Breast epithelium (tissue), 4 donors: ENCODE results near the gene TSNAXIP1. TPM values are rescaled to one million over a fixed set of nuclear protein-coding genes. Genes with fewer than 3 reads are reported as not detected.
A peak's percentile ranks its signal among the peaks of the same experiment; 100 is the strongest.

Experiments
- DNase-seq, 2 donors: peaks; one replicate each; pipeline ENCODE4 v3.0.0-alpha.2; 2019; ENCODE audit warnings: low spot score in 2 of 2
- H3K27ac ChIP-seq, 2 donors: fragments of 200-600 bp; sonication (generic) in 1 of 2; one replicate each; pipeline ENCODE4 v1.5.1; 2016 to 2019; ENCODE audit warnings: mild to moderate bottlenecking in 1 of 2
- H3K27me3 ChIP-seq, 2 donors: fragments of 200-600 bp; sonication (generic) in 1 of 2; one replicate each; pipeline versions ENCODE4 v1.5.1 to v1.6.0; 2017 to 2019; ENCODE audit warnings: control low read depth in 1 of 2, mild to moderate bottlenecking in 1 of 2
- H3K36me3 ChIP-seq: fragments of 200-600 bp; one replicate; pipeline ENCODE4 v1.5.1; 2019
- H3K4me1 ChIP-seq, 2 donors: fragments of 200-600 bp; sonication (generic); one replicate each; pipeline ENCODE4 v1.5.1; 2016 to 2019; ENCODE audit warnings: control low read depth in 1 of 2
- H3K4me3 ChIP-seq, 3 donors: fragments of 200-600 bp; sonication (generic); 1 replicate in 2 of 3; 2 replicates in 1 of 3; pipeline ENCODE4 v1.5.1; 2016 to 2019; ENCODE audit warnings: mild to moderate bottlenecking in 3 of 3, moderate library complexity in 2 of 3
- H3K9me3 ChIP-seq, 2 donors: fragments of 200-600 bp; sonication (generic) in 1 of 2; one replicate each; pipeline ENCODE4 v1.5.1; 2016 to 2019; ENCODE audit warnings: control low read depth in 1 of 2
- POLR2A ChIP-seq: fragments of 450-650 bp; IDR thresholded peaks from one replicate; pipeline ENCODE4 v1.6.1; 2016; ENCODE audit warnings: antibody characterized with exemption, mild to moderate bottlenecking, moderate library complexity
- POLR2AphosphoS5 ChIP-seq, 3 donors: sonication (generic); formaldehyde crosslinking; IDR thresholded peaks; one replicate each; pipeline ENCODE4 v1.6.1; 2017; ENCODE audit warnings: antibody characterized with exemption in 3 of 3
- intact Hi-C: fragments of 100-400 bp; cut with DNase I; formaldehyde crosslinking; loops from one replicate; pipeline ENCODE4 v1.15.1; 2023; ENCODE audit warnings: low total_unique reads
- total RNA-seq, 3 donors: library from RNA; depleted of rRNA; stranded (reverse); fragments of >200 nt; gene quantifications; one replicate each; pipeline ENCODE4 v1.1.0, GENCODE V29; 2016
- TF ChIP-seq, protein P1 (sequence below), 3 donors: fragments of 450-650 bp; IDR thresholded peaks; one replicate each; pipeline ENCODE4 v1.5.1; 2016 to 2017; ENCODE audit warnings: antibody characterized with exemption in 3 of 3, mild to moderate bottlenecking in 3 of 3, moderate library complexity in 3 of 3

Gene TSNAXIP1
- total RNA-seq, 3 donors from 2014 or later = 1.1 to 4.2 (median 3.9) TPM

DNA sequence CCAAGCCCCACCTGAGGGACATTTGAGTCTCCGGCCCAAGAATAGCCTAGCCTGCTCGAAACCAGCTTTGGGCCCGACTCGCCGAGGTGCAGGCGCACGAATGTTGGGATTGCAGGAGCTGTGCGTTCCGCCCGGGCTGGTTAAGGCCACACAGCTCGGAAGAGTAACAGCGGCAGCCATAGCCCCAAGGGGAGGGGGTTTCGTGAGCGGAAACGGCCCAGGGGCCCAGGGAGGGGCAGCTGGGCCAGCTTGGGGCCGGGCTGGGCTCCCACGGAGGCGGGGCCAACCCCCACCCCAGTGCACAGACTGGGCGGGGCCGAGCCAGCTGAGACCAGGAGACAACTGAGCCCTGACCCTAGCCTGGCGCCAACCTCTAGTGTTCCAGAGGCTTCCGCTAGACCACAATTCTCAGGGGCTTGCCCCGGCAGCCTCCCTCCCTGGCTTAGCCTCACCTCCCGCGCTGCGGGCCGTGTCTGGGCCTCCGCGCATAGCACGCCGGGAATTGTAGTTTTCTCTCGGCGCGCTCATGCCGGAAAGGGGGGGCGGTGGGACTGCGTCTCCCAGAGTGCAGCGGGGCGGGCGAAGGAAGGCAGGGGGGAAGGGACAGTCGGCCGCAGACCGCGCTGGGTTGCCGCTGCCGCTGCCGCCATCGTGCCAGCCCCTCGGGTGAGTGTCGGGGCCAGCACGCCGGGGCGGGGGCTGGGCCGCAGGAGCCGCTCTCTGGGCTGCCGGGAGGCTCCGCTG lies 39.8 kb downstream of the TSNAXIP1 start, which contains the start of gene NUTF2:
NUTF2 (plus strand) TSS at position 614 of the 744 bp plus-strand sequence. CDS start 18,198 bp downstream, outside the sequence.
- Histone ChIP-seq H3K27ac (peak within 1 kb of the TSS; percentile 92 to 94), H3K27me3 (no peaks in the 10 kb centered on the region), H3K4me1 (peaks cover 18 to 31% of the 10 kb centered on the region in 2 donors), H3K36me3 (no peaks in the 10 kb centered on the region), H3K4me3 (peak within 1 kb of the TSS; percentile 91 to 98 (median 95)), H3K9me3 (no peaks in the 10 kb centered on the region)
- DNase-seq = peak; percentile 92 to 94
- intact Hi-C loops = no loop called here
- TF ChIP-seq, protein P1, sequence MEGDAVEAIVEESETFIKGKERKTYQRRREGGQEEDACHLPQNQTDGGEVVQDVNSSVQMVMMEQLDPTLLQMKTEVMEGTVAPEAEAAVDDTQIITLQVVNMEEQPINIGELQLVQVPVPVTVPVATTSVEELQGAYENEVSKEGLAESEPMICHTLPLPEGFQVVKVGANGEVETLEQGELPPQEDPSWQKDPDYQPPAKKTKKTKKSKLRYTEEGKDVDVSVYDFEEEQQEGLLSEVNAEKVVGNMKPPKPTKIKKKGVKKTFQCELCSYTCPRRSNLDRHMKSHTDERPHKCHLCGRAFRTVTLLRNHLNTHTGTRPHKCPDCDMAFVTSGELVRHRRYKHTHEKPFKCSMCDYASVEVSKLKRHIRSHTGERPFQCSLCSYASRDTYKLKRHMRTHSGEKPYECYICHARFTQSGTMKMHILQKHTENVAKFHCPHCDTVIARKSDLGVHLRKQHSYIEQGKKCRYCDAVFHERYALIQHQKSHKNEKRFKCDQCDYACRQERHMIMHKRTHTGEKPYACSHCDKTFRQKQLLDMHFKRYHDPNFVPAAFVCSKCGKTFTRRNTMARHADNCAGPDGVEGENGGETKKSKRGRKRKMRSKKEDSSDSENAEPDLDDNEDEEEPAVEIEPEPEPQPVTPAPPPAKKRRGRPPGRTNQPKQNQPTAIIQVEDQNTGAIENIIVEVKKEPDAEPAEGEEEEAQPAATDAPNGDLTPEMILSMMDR (IDR thresholded peaks at IDR 0.05) = peak in 1 of 3 donors; percentile 10
- TF ChIP-seq POLR2AphosphoS5 (IDR thresholded peaks at IDR 0.05) (peak; percentile 82 to 86 (median 85)), POLR2A (peak; percentile 66)

DNA sequence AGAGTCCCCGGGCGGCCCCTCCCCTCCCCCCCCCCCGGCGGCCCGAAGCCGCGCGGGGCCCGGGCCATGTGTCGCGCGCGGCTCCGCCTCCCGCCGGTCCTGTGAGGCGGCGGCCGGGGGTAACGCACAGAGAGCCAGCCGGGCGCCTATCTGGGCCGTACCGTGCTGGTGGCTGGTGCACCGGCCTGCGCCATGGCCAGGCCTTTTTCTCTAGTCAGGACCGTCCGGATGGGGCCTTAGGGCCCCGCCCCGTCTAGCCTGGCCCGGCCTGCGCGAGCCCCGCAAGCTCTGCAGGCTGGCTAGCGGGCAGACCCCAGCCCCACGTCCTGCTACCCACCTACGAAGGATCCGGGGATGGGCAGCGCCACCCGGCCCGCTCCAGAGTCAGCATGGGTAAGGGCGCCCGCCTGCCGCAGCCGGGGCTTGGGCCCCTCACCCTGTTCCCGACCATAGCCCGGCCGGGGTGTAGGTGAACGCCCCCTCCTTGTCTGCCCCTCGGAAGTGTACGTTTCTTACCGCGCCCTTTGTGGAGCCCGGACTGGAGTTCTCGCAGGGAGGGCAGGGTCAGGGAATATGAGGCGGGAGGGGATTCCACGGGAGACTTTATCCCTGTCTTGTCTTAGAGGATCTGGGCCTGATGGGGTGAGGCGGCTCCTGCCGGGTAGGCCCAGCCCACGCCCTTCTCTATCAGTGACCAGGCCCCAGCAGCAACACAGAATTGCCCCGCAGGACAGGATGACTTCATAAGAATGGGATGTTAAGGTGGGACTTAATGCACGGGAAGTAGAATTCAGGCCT lies 40.6 kb downstream of the TSNAXIP1 start, which contains the start of gene CENPT:
CENPT (minus strand) TSS at position 630 of the 798 bp plus-strand sequence. CDS start 13,834 bp downstream, outside the sequence.
- Histone ChIP-seq H3K27ac (peak within 1 kb of the TSS; percentile 92 to 94), H3K9me3 (no peaks in the 10 kb centered on the region), H3K27me3 (no peaks in the 10 kb centered on the region), H3K4me1 (peaks cover 16 to 31% of the 10 kb centered on the region in 2 donors), H3K4me3 (peak within 1 kb of the TSS; percentile 91 to 98 (median 95)), H3K36me3 (no peaks in the 10 kb centered on the region)
- TF ChIP-seq, protein P1 (IDR thresholded peaks at IDR 0.05) = no peak
- TF ChIP-seq POLR2AphosphoS5 (IDR thresholded peaks at IDR 0.05) (no peak), POLR2A (no peak)
- DNase-seq = peak in 1 of 2 donors; percentile 41
- intact Hi-C loops = no loop called here

DNA sequence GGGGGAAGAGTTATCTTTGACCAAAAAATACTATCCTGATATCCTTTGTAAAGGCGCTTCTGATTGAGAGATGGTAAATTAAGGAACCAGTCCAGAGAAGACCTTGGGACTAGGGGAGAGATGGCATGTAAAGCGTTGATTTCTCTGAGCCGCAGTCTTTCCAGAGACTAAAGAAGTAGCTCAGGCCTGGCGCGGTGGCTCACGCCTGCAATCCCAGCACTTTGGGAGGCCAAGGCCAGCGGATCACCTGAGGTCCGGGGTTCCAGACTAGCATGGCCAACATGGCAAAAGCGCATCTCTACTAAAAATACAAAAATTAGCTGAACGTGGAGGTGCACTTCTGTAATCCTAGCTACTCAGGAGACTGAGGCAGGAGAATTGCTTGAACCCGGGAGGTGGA lies 41.4 kb downstream of the TSNAXIP1 start:
- H3K27me3 ChIP-seq = no peaks in the 10 kb centered on the region
- H3K4me3 ChIP-seq = peak overlapping the region; percentile 91 to 98 (median 95)
- TF ChIP-seq POLR2A (no peak), POLR2AphosphoS5 (IDR thresholded peaks at IDR 0.05) (no peak)
- TF ChIP-seq, protein P1 (IDR thresholded peaks at IDR 0.05) = no peak
- no peaks in the 10 kb centered on the region for H3K9me3 ChIP-seq
- H3K27ac ChIP-seq = peak overlapping the region in 1 of 2 donors; percentile 92
- DNase-seq = no peak
- H3K36me3 ChIP-seq = no peaks in the 10 kb centered on the region
- intact Hi-C loops = no loop called here
- peaks cover 16 to 29% of the 10 kb centered on the region in 2 donors for H3K4me1 ChIP-seq

DNA sequence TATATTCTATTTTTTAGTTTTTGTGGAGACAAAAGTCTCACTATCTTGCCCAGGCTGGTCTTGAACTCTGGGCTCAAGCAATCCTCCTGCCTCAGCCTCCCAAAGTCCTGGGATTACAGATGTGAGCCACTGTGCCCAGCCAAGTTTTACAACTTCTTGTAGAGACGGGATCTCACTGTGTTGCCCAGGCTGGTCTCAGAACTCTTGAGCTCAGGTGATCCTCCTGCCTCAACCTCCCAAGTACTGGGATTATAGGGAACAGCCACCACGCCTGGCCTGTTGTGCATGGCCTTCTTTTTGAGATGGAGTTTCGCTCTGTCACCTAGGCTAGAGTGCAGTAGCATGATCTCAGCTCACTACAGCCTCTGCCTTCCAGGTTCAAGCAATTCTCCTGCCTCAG lies 47.0 kb downstream of the TSNAXIP1 start:
- Histone ChIP-seq H3K9me3 (no peaks in the 10 kb centered on the region), H3K4me3 (no peak overlapping the region), H3K36me3 (no peaks in the 10 kb centered on the region), H3K27me3 (no peaks in the 10 kb centered on the region), H3K4me1 (peaks cover 6 to 12% of the 10 kb centered on the region in 2 donors), H3K27ac (no peak overlapping the region)
- DNase-seq = no peak
- intact Hi-C loops = no loop called here
- no peak for TF ChIP-seq POLR2A
- TF ChIP-seq, protein P1 (IDR thresholded peaks at IDR 0.05) = no peak
